GM12875 (cell line): ENCODE data around the gene MEIS2.

ENCODE experiments used
- H3K4me3 ChIP-seq: one replicate; pipeline ENCODE4 v1.5.1; 2011; ENCODE audit warnings: low read depth, low read length, control low read depth
- CTCF ChIP-seq: IDR thresholded peaks from 2 replicates; pipeline ENCODE4 v1.5.1; 2011; ENCODE audit warnings: low read depth, mild to moderate bottlenecking, control low read depth, inconsistent platforms, low read length, moderate library complexity, borderline replicate concordance; ENCODE audit not compliant: insufficient read depth

Gene MEIS2

GRCh38 chr15:36944442-36944841, 155.9 kb downstream of the MEIS2 start:
- no peak for TF ChIP-seq CTCF
- H3K4me3 ChIP-seq: no peak overlapping the region

- TF ChIP-seq CTCF: no peak
- H3K4me3 ChIP-seq: no peak overlapping the region
Measured at GRCh38 chr15:36943508-36944361, 156.6 kb downstream of the MEIS2 start.

GRCh38 chr15:36942248-36942827, 158.0 kb downstream of the MEIS2 start:
- H3K4me3 ChIP-seq: no peak overlapping the region
- TF ChIP-seq CTCF: no peak

GRCh38 chr15:36941798-36942197, 158.6 kb downstream of the MEIS2 start:
- no peak overlapping the region for H3K4me3 ChIP-seq

GRCh38 chr15:36940636-36941260, 159.6 kb downstream of the MEIS2 start:
- no peak overlapping the region for H3K4me3 ChIP-seq
- TF ChIP-seq CTCF: no peak

More at GRCh38 chr15:36941798-36942197, 158.6 kb downstream of the MEIS2 start:
- no peak for TF ChIP-seq CTCF

- H3K4me3 ChIP-seq: no peak overlapping the region
- TF ChIP-seq CTCF: no peak
Measured at GRCh38 chr15:36940219-36940618, 160.1 kb downstream of the MEIS2 start.
